CD4-positive, alpha-beta T cell treated with Interleukin-4 for 1 hour (primary cell): Measurements from ENCODE around the gene BEGAIN.

Experiments
- DNase-seq, 2 donors: peaks; one replicate each; pipeline ENCODE4 v3.0.0-alpha.2; 2020 to 2022

The BEGAIN gene

GRCh38 chr14:100581228-100582145, 5.7 kb downstream of the BEGAIN start:
- DNase-seq, result no peak

GRCh38 chr14:100580316-100581227, 6.6 kb downstream of the BEGAIN start:
- DNase-seq, result no peak

- no peak for DNase-seq
Measured at GRCh38 chr14:100578552-100578951, 8.7 kb downstream of the BEGAIN start.

GRCh38 chr14:100577986-100578431, 9.2 kb downstream of the BEGAIN start:
- no peak for DNase-seq

GRCh38 chr14:100577321-100577985, 9.8 kb downstream of the BEGAIN start:
- DNase-seq, result no peak

GRCh38 chr14:100576091-100577085, 10.8 kb downstream of the BEGAIN start:
- DNase-seq, result no peak

- no peak for DNase-seq
Measured at GRCh38 chr14:100575266-100575995, 11.8 kb downstream of the BEGAIN start.

GRCh38 chr14:100574642-100575031, 12.6 kb downstream of the BEGAIN start:
- DNase-seq, result no peak

- DNase-seq, result no peak
Measured at GRCh38 chr14:100573757-100574641, 13.2 kb downstream of the BEGAIN start.

- DNase-seq, result no peak
Measured at GRCh38 chr14:100573002-100573756, 14.0 kb downstream of the BEGAIN start.

- DNase-seq, result no peak
Measured at GRCh38 chr14:100572543-100572942, 14.7 kb downstream of the BEGAIN start.

GRCh38 chr14:100571837-100572236, 15.4 kb downstream of the BEGAIN start:
- DNase-seq, result no peak

GRCh38 chr14:100570726-100571454, 16.3 kb downstream of the BEGAIN start:
- no peak for DNase-seq

GRCh38 chr14:100569734-100570286, 17.4 kb downstream of the BEGAIN start:
- DNase-seq, result no peak

GRCh38 chr14:100568998-100569733, 18.1 kb downstream of the BEGAIN start:
- no peak for DNase-seq

- no peak for DNase-seq
Measured at GRCh38 chr14:100568164-100568997, 18.8 kb downstream of the BEGAIN start.

GRCh38 chr14:100567877-100568163, 19.4 kb downstream of the BEGAIN start:
- DNase-seq, result no peak
